C4-2B (cell line): ENCODE data around the gene RDX.

Source experiments
- CTCF ChIP-seq: fragments of 450-650 bp; conservative IDR thresholded peaks from 2 replicates; pipeline ENCODE4 v1.5.1; 2017; ENCODE audit warnings: mild to moderate bottlenecking
- ZFX ChIP-seq: fragments of 450-650 bp; IDR thresholded peaks from 2 replicates; pipeline ENCODE4 v1.6.1; 2017

- TF ChIP-seq CTCF (no peak), ZFX (no peak)
Measured at GRCh38 chr11:110335358-110335757, 38.9 kb upstream of the RDX start.
